Measurements from ENCODE around the gene TTI1.

Gene TTI1

DNA sequence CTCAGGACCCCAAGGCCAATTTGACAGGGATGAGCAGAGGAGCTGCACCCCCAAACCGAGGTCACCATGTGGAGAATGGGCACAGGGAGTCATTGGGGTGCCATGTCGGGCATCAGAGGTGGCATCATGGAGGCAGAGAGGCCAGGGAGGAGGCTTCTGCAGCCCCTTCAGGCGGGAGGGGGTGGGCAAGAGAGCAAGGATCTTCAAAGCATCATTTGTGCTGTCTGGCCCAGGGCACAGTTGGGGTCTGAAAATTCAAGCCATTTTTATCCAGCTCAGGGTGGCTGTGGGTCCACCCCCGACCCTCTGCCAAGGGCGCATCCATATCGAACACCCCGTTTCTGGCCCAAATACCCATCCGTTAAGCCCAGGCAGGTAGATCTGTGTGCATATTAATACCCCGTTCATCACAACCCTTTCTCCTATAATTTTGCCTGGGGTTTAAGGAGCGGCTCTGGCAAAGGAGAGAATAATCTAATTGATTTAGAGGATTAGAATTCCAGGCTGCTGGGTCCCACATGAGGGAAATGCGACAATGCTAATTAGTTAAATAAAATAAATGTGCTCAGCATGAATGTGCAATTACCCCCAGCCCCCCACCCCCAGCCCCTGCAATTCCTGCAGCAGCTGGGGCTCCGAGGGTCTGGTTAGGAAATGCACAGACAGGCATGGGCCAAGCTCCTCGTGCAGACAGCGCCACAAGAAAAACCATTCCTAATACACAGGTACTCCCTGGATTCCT lies 98.5 kb downstream of the TTI1 start:
- no peak for DNase-seq

DNA sequence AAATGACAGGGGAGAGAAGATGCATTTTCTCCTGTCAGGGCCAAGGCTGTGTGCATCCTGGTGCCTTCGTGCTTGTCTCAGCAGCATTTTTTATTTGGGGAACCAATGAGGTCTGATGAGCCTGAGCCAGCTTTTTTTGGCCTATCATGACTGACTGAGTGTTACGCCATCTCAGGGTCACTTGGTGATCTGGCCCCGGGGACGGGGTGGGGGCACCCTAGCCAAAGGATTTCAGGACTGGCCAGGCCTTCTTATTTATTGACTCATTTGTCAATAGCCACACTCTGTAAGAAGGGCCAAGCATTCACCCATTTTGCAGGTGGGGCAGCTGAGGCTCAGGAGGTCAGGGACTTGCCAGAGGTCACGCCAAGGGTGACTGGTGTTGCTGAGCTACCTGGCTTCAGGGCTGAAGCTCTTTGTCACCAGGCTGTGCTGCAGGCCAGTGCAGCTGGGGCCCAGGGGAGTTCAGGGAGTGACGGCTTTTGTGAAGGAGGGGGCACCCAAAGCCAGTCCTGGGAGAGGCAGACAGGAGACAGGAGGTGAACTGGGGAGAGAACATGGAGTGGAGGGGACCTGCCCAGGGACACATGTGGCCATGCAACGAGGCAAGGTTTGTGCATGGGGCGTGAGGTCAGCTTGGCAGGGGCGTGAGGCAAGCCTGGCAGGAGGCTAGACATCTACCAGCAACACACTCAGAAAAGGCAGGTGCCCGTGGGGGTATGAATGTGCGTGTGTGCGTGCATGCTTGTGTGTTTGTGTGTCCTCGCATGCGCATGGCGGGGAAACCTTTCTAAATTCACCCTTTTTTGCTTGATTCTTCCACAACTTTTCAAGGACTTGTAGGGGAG lies 99.2 kb downstream of the TTI1 start:
- DNase-seq = no peak
